HG03442 (cell line): ENCODE data around the gene MINDY2.
"Not testable (repeated sequence)": the region's sequence is repeated elsewhere in the genome, so short reads cannot be mapped to it uniquely, and the experiment has no call there.

Experiments
- ATAC-seq: cut with Tn5 transposase; IDR thresholded peaks from one replicate; pipeline ENCODE4 v1.9.1; 2021; ENCODE audit warnings: mild to moderate bottlenecking, moderate library complexity; ENCODE audit not compliant: unreplicated experiment

The MINDY2 gene

GRCh38 chr15:58880320-58880719 is 109.2 kb downstream of the MINDY2 start:
- ATAC-seq, result no peak

GRCh38 chr15:58882243-58882642 is 111.1 kb downstream of the MINDY2 start:
- no peak for ATAC-seq

- ATAC-seq, result not testable (repeated sequence)
These were observed 112.8 kb downstream of the MINDY2 start for GRCh38 chr15:58883926-58884325.

- ATAC-seq, result no peak
These were observed 115.8 kb downstream of the MINDY2 start for GRCh38 chr15:58886921-58887320.

- ATAC-seq, result no peak
These were observed 118.3 kb downstream of the MINDY2 start for GRCh38 chr15:58889363-58889762.

GRCh38 chr15:58898150-58898680 is 127.1 kb downstream of the MINDY2 start:
- ATAC-seq, result no peak

- ATAC-seq, result no peak
These were observed 129.5 kb downstream of the MINDY2 start for GRCh38 chr15:58900631-58901030.

GRCh38 chr15:58908550-58909309 is 137.6 kb downstream of the MINDY2 start:
- ATAC-seq, result no peak

GRCh38 chr15:58909616-58910015 is 138.5 kb downstream of the MINDY2 start:
- ATAC-seq, result no peak

- ATAC-seq, result no peak
These were observed 139.4 kb downstream of the MINDY2 start for GRCh38 chr15:58910456-58910855.
